HepG2 (cell line): ENCODE measurements around the gene ENDOU. TPM values are rescaled to one million over a fixed set of nuclear protein-coding genes. Genes with fewer than 3 reads are reported as not detected.
A peak's percentile ranks its signal among the peaks of the same experiment; 100 is the strongest.

Experiments
- ATAC-seq: fragments of 200-7000 bp; cut with Tn5 transposase; 3 replicates; pipeline ENCODE4 v1.9.1; 2020; ENCODE audit warnings: mild to moderate bottlenecking, moderate library complexity
- BruUV-seq: library from RNA; stranded (reverse); fragments of 400-500 nt; replicated peaks from 2 replicates; lab custom pipeline; 2021; lab: Mats Ljungman, UMichigan
- CTCF ChIA-PET: fragments of 300-600 bp; formaldehyde crosslinking; extraction: SDS; loops from one replicate; lab custom pipeline; 2021; ENCODE audit warnings: low total read pairs, inconsistent platforms, low intra/inter-chr PET ratio; lab: Yijun Ruan, JAX
- POLR2A ChIA-PET: fragments of 350-600 bp; sonication (Branson Sonifier 250); formaldehyde crosslinking; loops from one replicate; lab custom pipeline; 2020; ENCODE audit warnings: antibody characterized with exemption, inconsistent platforms; lab: Yijun Ruan, JAX
- DNase-seq: peaks from one replicate; pipeline ENCODE4 v3.0.0-alpha.2; 2015; ENCODE audit warnings: low spot score
- FAIRE-seq: peaks from 3 replicates; lab custom pipeline; 2011; peaks lifted over from hg19 to GRCh38; lab: Jason Lieb, UNC
- H2AFZ ChIP-seq: one replicate; pipeline ENCODE4 v1.6.1; 2011; ENCODE audit warnings: low read length, inconsistent platforms
- H3K27ac ChIP-seq: fragments of 300-600 bp; 3 replicates; pipeline ENCODE4 v1.8.0; 2011; ENCODE audit warnings: mixed run types, mild to moderate bottlenecking, mixed read lengths, low read length, inconsistent platforms; ENCODE audit not compliant: insufficient read depth; ENCODE audit errors: extremely low read length
- H3K27me3 ChIP-seq, 2 experiments: fragments of 200-600 bp in 1 of 2; 2 replicates in 1 of 2; 3 replicates in 1 of 2; pipeline versions ENCODE4 v1.6.0 to v1.8.0; 2011; ENCODE audit warnings: low read length in 2 of 2, mild to moderate bottlenecking in 2 of 2, moderate library complexity in 2 of 2, inconsistent platforms in 1 of 2; ENCODE audit not compliant: insufficient read depth in 2 of 2, control insufficient read depth in 1 of 2
- H3K36me3 ChIP-seq, 2 experiments: fragments of 200-600 bp in 1 of 2; replicated peaks in 1 of 2; 2 replicates in 1 of 2; 3 replicates in 1 of 2; pipeline versions ENCODE4 v1.5.1 to v1.8.0; 2011; ENCODE audit warnings: low read length in 2 of 2, inconsistent platforms in 1 of 2; ENCODE audit not compliant: insufficient read depth in 2 of 2, control insufficient read depth in 1 of 2
- H3K4me1 ChIP-seq: 2 replicates; pipeline ENCODE4 v1.5.1; 2012; ENCODE audit warnings: low read length, inconsistent platforms; ENCODE audit not compliant: insufficient read depth
- H3K4me2 ChIP-seq: 2 replicates; pipeline ENCODE4 v1.6.0; 2011; ENCODE audit warnings: low read depth, low read length, inconsistent platforms
- H3K4me3 ChIP-seq, 3 experiments: fragments of 200-600 bp in 1 of 3; sonication (generic), shearing (Covaris generic) in 1 of 3; replicated peaks in 1 of 3; 2 replicates each; pipeline ENCODE4 v1.5.1; 2011 to 2016; ENCODE audit warnings: low read length in 3 of 3, inconsistent platforms in 2 of 3, low read depth in 2 of 3, mild to moderate bottlenecking in 2 of 3, control low read depth in 1 of 3, mixed read lengths in 1 of 3; ENCODE audit not compliant: insufficient read depth in 1 of 3
- H3K79me2 ChIP-seq: one replicate; pipeline ENCODE4 v1.6.1; 2011; ENCODE audit warnings: low read length, inconsistent platforms; ENCODE audit not compliant: insufficient read depth
- H3K9ac ChIP-seq: 2 replicates; pipeline ENCODE4 v1.6.0; 2011; ENCODE audit warnings: mild to moderate bottlenecking, low read depth, low read length, inconsistent platforms; ENCODE audit not compliant: insufficient read depth
- H3K9me3 ChIP-seq: 2 replicates; pipeline ENCODE4 v1.5.1; 2012; ENCODE audit warnings: mild to moderate bottlenecking, low read length
- H4K20me1 ChIP-seq: 2 replicates; pipeline ENCODE4 v1.6.0; 2011; ENCODE audit warnings: inconsistent platforms, mild to moderate bottlenecking, low read length, moderate library complexity; ENCODE audit not compliant: insufficient read depth
- ATRX ChIP-seq: sonication (generic); formaldehyde crosslinking; IDR thresholded peaks from 2 replicates; pipeline ENCODE4 v1.4.0; 2020; ENCODE audit warnings: missing genetic modification reagents, borderline replicate concordance
- DDIT3 ChIP-seq: sonication (generic); formaldehyde crosslinking; IDR thresholded peaks from 2 replicates; pipeline ENCODE4 v1.4.0; 2020; ENCODE audit warnings: mild to moderate bottlenecking, missing genetic modification reagents
- ERF ChIP-seq: IDR thresholded peaks from 2 replicates; pipeline ENCODE4 v1.6.1; 2018; ENCODE audit warnings: missing biosample characterization, missing genetic modification reagents
- GMEB1 ChIP-seq: sonication (generic); formaldehyde crosslinking; IDR thresholded peaks from 2 replicates; pipeline ENCODE4 v1.5.1; 2020; ENCODE audit warnings: missing genetic modification reagents, mild to moderate bottlenecking, borderline replicate concordance
- IRF9 ChIP-seq: sonication (generic); formaldehyde crosslinking; IDR thresholded peaks from 2 replicates; pipeline ENCODE4 v1.8.0; 2022; ENCODE audit warnings: missing genetic modification reagents, mild to moderate bottlenecking, borderline replicate concordance
- MTA3 ChIP-seq: sonication (generic); formaldehyde crosslinking; IDR thresholded peaks from 2 replicates; pipeline ENCODE4 v1.4.0; 2020; ENCODE audit warnings: missing genetic modification reagents
- POGK ChIP-seq: sonication (generic); formaldehyde crosslinking; conservative IDR thresholded peaks from 2 replicates; pipeline ENCODE4 v1.8.0; 2022; ENCODE audit warnings: mild to moderate bottlenecking, moderate library complexity, missing genetic modification reagents
- RBM22 ChIP-seq: fragments of 200-400 bp; formaldehyde crosslinking; optimal IDR thresholded peaks from 2 replicates; pipeline ENCODE3; 2017; ENCODE audit warnings: mild to moderate bottlenecking, low read length, moderate library complexity
- RFXANK ChIP-seq: IDR thresholded peaks from 2 replicates; pipeline ENCODE4 v1.6.1; 2016
- SMARCC2 ChIP-seq: fragments of 450-650 bp; IDR thresholded peaks from 2 replicates; pipeline ENCODE4 v1.6.1; 2017; ENCODE audit warnings: antibody characterized with exemption, mild to moderate bottlenecking
- U2AF1 ChIP-seq: fragments of 200-400 bp; formaldehyde crosslinking; optimal IDR thresholded peaks from 2 replicates; pipeline ENCODE3; 2017; ENCODE audit warnings: mild to moderate bottlenecking, low read depth, low read length
- ZNF687 ChIP-seq: sonication (generic); formaldehyde crosslinking; IDR thresholded peaks from 2 replicates; pipeline ENCODE4 v1.5.1; 2020; ENCODE audit warnings: mild to moderate bottlenecking, missing genetic modification reagents, moderate library complexity
- WGBS: methylation state at CpG from one replicate; pipeline ENCODE4 v1.1.6; 2017; ENCODE audit warnings: low lambda C conversion rate; 5-methylcytosine and 5-hydroxymethylcytosine counted together
- in situ Hi-C: cut with HindIII; loops from 2 replicates; pipeline ENCODE4 v1.10.0; 2017; ENCODE audit warnings: low pct_unique_long_range_greater_than_20kb; ENCODE audit not compliant: extremely low pct_ligation_motif_present
- intact Hi-C: fragments of 100-400 bp; cut with micrococcal nuclease; formaldehyde crosslinking; loops from one replicate; pipeline ENCODE4 v1.10.0; 2022; ENCODE audit not compliant: unreplicated experiment
- polyA plus RNA-seq, 8 experiments: library from polyadenylated mRNA; depleted of rRNA in 3 of 8; stranded (reverse) in 7 of 8; unstranded in 1 of 8; fragments of >200 nt; fragmentation: Illumina TruSeq in 4 of 8; extraction: Trizol in 4 of 8; gene quantifications; 2 replicates each; pipeline versions ENCODE4 v1.2.1 to v1.2.3, GENCODE V29; 2011 to 2016; ENCODE audit warnings: low read depth in 4 of 8, missing spikeins in 1 of 8, mixed read lengths in 1 of 8; ENCODE audit not compliant: insufficient read depth in 1 of 8
- total RNA-seq, 5 experiments: library from RNA; depleted of rRNA; stranded (reverse); fragments of >200 nt; fragmentation: Illumina TruSeq; extraction: Trizol; gene quantifications; 2 replicates each; pipeline ENCODE4 v1.2.3, GENCODE V29; 2016; ENCODE audit warnings: low read depth in 1 of 5

Gene ENDOU
- total and polyA plus RNA-seq, 2 of the 13 experiments (the other 11 are each of a cell fraction or from before 2014, with no cell fraction given): not detected

GRCh38 chr12:47705566-47706425 is 19.5 kb downstream of the ENDOU start, which contains the start of gene RPAP3:
RPAP3 (minus strand) TSS chr12:47706030; CDS start chr12:47702840, 3,190 bp downstream.
- in situ Hi-C loops (no loop called here), intact Hi-C loops (no loop called here)
- Histone ChIP-seq H3K9me3 (no peaks in the 10 kb centered on the region), H3K27ac (peak within 1 kb of the TSS; percentile 80), H3K4me1 (peaks cover 39% of the 10 kb centered on the region), H3K4me3 (peak within 1 kb of the TSS; percentile 83 to 93 (median 91)), H3K79me2 (peaks cover 26% of the 10 kb centered on the region), H3K36me3 (no peaks in the 10 kb centered on the region; a peak in 1 of 5 replicates), H3K9ac (peak within 1 kb of the TSS; percentile 86), H3K4me2 (peak within 1 kb of the TSS; percentile 86), H2AFZ (peak within 1 kb of the TSS; percentile 80), H3K27me3 (no peaks in the 10 kb centered on the region; a peak in 1 of 5 replicates), H4K20me1 (no peaks in the 10 kb centered on the region)
- ATAC-seq: peak; percentile 98
- peak; percentile 87 for DNase-seq
- TSS peak; percentile 69 for BruUV-seq
- 0% methylated on average over 1 of the region's 66 CpGs for WGBS
- FAIRE-seq: peak; percentile 28
- ChIA-PET POLR2A (interaction anchor here (0.7 to 1.2 kb wide), 9 partner anchors 11 to 123 kb away, joined by 3 to 8 read pairs (median 4); partner anchors contain the start of gene HDAC7), CTCF (no interaction called here)
- no peak for TF ChIP-seq ATRX
- TF ChIP-seq SMARCC2: no peak
- TF ChIP-seq ERF (CRISPR knock-in tag): peak; percentile 67; the same call in 1 of the 2 replicates
- TF ChIP-seq RBM22: no peak
- TF ChIP-seq IRF9 (CRISPR knock-in tag): peak; percentile 94; the same call in 1 of the 2 replicates
- TF ChIP-seq POGK (CRISPR knock-in tag): peak; percentile 80; the same call in 1 of the 2 replicates
- no peak for TF ChIP-seq MTA3
- TF ChIP-seq RFXANK (CRISPR knock-in tag): no peak
- TF ChIP-seq DDIT3 (CRISPR knock-in tag): no peak
- peak; percentile 83 for TF ChIP-seq ZNF687 (CRISPR knock-in tag)
- TF ChIP-seq U2AF1: no peak
- TF ChIP-seq GMEB1: peak; percentile 78
